Right kidney (tissue), 1 donor: ENCODE measurements around the gene NAALADL2.

ENCODE experiments used
- DNase-seq: peaks from one replicate; pipeline ENCODE4 v3.0.0-alpha.2; 2016

NAALADL2 gene

DNA sequence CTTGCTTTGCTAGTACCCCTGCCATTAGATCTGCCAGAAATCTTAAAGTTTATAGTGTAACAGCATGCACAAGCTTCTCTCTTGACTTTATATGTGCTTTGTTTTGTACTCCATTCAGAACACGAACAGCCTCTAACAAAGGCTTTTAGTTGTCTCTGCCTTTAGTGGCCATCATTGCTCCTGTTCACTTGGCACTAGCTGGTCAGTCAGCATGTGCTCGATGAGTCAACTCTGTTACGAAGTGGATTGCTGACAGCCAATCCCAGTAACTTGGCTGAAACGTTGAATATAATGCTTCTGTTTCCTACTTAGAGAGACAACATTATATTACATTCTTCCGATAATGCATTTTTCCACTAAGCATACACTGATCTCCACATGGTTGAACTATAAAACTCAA is 349.2 kb downstream of the NAALADL2 start:
- DNase-seq = no peak

DNA sequence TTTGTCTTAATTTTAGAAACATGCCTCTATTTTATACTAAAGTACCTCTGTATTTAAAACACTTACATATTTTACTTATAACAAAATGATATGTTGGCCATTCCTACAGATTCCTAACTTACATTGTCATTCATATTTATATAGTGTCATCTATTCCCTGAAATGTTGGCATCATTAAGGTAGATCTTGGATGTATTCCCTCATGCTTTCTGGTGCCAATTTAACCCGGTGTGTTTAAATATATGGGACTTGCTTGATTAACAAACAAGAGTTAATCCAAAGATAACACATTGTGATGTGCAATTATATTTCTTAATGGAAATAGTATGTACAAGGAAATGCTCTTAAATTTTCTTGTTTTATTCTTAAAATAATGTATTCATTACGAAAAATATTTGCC is 352.3 kb downstream of the NAALADL2 start:
- DNase-seq = no peak

DNA sequence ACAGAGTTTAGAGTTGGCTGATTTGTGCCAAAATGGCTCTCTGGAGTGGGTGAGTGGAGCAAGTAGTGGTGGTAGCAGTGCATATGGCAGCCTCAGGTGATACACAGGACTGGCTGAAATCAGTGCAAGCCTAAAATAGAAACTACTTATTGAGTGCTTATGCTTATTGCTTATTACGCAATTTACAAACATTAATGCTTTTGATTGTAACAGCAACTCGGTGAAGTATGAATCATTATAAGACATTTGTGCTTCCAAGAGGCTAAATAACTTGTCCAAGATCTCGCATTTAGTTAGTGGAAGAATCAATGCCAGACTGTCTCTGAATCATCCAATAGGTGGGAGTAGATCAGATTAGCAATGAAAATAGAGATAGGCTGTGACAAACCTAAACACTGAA is 353.8 kb downstream of the NAALADL2 start:
- DNase-seq = no peak

DNA sequence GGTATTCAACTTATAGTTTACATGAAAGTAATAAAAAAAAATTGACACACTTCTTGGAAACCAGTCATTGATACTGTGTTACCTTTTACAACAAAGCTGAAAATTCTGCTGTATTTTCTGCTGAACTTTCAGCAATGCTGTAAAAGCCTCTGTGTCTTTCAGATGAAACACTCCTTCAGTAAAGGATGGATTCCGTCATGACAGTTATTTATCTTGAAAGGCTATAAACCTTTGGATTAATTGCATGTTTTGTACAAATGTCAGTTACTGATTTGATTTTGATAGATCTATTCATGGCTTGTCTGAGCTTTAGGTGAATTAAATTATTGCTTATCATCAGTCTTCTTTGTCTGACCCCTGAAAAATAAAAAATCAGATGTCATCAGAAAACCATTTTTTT is 355.1 kb downstream of the NAALADL2 start:
- no peak for DNase-seq

DNA sequence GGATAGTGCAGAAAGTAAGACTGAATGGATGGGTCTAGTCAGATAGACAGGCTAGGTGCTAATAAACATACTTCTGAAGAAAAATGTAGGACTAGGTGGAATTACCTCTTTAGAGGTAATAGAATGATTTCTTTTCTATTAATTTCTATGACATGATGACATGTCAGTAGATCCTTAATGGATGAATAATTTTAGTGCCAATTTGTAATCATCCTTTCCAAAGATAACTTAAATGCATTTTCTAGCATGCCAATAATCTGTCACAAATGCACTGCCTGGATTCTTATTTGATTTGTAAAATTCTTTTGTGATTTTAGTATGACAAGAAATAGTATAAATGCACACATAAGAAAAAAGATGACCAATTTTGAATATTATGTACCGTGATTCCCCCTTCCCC is 356.7 kb downstream of the NAALADL2 start:
- no peak for DNase-seq

DNA sequence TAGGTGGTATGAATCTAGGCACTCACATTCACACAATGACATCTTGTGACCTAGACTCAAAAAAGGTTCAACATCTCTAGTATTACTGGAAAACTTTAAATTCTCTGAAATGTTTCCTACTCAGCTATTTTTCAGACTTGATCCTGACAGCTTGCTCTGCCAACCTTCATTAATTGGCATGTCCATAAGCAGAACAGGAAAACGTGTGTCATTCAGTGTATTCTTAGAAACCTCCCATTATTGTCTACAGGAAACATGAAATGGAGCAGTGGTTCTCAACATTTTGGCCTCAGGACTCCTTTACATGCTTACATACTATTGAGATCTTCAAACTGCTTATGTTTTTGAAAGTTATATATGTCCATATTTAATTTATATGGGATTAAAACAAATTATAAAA is 363.2 kb downstream of the NAALADL2 start:
- no peak for DNase-seq

DNA sequence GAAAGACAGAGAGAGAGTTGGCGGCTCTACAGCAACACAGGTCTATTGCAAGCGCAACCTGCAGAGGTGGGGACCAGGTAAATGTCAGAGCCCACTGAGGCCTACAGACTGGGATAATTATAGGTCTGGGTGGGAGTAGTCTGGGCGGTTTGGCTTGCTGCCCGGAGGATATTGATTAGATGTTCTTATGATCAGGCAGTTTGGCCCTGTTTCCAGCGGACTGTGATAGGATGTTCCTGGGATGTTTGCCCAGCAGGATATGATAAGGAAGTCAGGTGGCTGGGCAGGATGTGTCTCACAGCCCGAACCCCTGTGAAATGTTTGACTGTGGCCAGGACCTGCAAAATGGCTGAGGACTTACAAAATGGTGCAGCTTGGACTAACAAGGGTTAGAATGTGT is 364.9 kb downstream of the NAALADL2 start:
- DNase-seq = no peak

DNA sequence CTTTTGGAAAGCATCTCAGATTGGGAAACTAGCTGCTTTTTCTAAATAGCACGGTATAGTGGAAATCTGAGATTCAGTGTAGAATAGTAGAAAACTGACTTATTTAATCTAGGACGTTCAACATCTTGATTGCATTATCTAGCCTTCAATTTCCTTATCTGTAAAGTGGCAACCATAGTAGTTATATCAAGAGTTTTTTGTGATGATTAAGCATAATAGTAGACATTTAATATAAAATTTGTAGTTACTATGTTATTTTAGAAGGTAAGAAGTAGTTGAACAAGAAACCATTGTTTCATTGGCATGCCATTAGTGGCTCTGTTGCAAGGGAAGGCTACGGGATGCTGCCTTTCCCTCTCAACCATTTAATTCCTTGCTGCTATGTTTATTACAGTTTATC is 367.3 kb downstream of the NAALADL2 start:
- no peak for DNase-seq

DNA sequence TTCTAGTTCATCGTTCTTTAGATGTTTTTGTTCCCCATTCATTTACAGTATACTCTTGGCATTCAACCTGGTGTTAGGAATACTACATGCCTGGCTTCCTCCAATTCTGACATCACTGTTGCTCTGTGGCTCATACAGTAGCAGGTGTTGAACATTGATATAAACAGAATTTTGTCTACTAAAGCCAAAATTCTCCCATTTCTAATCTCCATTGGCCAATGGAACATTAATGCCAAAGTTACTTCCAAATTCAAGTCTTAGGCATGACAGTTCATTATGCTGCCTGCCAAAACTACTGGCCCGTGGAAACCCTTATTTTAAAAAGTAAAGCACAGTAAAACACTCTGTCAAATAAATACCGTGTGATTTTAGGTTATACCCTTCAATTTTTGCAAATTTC is 368.0 kb downstream of the NAALADL2 start:
- no peak for DNase-seq

DNA sequence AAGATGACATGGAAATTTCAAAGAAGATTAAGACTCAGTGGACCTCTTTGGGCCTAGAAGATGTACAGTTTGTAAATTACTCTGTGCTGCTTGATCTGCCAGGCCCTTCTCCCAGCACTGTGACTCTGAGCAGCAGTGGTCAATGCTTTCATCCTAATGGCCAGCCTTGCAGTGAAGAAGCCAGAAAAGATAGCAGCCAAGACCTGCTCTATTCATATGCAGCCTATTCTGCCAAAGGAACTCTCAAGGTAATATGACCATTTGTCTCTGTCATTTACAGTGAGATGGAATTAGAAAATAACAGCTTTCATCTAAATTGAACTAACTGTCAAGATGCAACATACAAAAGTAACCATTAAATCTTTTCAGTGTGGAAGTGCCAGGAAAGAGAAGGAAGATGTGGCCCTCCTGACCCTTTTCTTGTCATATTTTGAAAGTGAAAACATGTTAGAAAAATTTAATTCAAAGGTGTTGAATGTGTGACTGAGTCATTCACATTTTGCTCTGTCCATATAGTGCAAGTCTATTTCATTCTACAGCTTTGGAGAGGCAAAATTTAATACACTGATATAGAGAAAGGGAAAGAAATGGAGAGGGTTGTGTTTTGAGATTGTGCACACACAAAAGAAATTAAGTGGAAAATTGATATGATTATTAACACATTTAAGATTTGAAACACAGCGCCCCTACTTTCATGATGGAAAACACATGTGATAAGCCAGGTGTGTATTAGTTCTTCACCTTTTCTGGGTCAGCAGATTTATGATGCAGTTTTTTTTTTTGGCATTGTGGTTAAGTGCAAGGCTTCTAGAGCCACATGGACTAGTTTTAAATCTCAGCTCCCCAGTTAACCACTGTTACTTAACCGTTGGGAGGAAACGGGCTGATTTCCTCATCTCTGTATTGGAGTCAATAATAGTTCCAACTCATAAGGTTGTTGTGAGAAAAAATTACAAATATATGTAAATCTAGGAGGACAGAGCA is 375.1 kb downstream of the NAALADL2 start:
- DNase-seq = no peak

DNA sequence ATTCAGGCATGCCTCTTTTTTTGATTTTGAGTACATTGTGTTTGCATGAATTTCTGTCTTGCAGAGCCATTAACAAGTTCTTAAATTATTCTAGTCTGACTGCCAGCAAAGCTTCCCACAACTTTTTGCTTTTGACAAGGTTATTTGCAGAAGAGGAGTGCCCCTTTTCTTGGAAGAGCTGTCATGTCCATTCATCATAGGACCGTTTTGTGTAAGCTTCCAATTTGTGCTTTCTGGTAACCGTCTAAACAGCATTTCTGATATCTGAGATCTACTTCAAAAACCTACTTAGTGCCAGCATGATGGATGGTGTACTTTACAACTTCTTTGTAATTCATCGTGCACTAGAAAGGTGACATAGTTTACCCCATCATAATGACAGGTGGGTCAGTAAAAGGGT is 379.7 kb downstream of the NAALADL2 start:
- no peak for DNase-seq

DNA sequence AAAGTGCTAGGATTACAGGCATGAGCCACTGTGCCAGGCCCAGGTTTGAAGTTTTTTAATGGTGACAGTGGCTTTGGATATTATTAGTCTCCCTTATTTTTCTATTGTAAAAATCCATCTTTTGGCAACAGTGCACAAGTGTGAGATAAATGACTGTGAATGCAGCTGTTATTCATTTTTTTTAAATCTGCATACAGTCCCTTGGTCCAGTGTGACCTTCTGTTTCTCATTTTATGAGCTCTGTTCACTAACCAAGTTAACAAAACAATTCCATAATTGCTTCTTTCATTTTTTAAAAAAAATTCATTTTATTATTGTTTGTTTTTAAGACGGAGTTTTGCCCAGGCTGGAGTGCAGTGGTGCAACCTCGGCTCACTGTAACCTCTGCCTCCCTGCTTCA is 381.8 kb downstream of the NAALADL2 start:
- no peak for DNase-seq

DNA sequence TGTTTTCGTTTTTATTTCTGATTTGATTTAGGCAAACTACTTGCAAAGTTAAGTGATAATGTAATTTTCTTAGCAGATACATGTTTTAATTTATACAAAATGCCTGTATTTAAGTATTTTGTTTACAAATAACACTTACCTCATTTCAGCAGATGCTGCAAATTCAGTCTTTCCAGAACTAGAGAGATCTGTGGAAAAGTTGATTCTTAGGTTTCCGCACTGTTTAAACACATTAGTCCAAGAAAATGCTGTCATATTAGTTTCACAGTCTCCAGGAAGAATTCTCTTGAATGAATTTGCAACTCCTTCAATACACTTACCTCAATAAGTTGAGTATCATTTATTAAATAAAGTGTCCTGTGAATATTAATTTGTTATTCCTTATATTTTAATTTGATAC is 383.1 kb downstream of the NAALADL2 start:
- DNase-seq = no peak

DNA sequence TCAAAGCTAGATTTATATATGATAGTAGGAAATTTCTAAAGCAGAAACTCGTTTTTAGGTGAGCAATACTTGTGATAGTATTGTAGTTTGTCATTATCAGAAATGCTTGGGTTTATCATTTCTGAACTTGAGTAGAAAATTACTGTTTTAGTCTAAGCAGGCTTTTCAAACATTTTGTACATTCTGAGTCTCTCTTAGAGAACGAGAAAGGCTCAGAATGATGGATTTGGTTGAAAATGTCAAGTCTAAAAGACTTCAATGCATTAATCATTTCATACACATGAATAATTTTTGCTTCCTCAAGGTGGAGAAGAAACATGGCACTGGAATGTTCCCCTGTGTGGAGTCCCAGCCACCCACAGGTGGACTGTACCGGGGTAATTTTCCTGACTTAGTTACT is 387.1 kb downstream of the NAALADL2 start:
- no peak for DNase-seq

DNA sequence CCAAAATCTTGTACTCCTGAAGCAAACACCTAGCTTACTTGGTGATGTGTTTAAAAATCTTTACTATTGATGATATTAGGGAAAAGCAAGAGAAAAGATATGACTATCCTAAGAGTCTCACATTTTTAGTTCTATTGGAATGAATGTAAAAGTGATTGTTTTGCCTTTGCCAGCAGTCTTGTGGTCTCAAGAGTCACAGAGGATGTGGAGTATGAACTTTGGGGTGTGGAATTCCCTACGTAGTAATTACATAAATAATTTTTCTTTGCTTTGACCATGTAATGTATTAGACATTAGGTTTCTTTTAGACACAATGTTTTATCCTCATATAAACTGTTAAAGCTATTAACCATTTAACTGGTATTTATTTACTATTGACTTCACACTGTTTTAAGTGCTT is 387.6 kb downstream of the NAALADL2 start:
- DNase-seq = no peak

DNA sequence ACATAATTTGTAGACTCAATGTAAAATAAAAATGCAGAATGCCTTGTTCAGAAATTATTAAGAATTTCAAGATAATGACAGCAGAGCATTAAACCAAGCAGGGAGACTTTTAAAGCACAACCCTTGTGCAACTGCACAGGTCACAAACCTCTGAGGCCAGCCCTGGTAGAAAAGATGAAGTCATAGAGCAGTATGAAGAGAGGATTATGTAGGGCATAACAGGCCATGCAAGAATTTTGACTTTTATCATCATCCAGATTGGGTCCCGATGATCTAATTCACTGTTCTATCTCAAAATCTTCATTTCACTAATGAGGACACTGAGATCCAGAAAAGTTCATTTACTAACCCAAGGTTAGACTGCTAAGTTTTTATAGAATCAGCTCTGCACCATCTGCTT is 388.5 kb downstream of the NAALADL2 start:
- DNase-seq = no peak

DNA sequence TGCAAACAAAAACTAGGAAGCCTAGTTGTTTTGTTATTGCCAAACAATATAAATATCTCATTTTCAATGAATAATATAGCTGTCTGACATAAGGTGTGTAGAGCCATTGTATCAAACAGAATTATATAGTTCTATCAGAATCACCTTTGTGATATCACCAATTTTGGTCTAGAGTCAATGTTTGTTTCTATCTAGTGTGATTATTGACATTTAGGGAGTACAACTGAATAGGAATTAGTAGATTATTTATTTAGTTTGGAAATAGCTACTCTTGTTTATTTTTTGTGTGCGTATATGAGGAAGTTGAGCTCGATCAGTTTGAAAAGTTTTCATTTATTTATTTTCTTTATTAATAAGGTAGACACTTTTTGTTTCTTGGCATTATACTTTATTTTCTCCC is 389.7 kb downstream of the NAALADL2 start:
- no peak for DNase-seq

DNA sequence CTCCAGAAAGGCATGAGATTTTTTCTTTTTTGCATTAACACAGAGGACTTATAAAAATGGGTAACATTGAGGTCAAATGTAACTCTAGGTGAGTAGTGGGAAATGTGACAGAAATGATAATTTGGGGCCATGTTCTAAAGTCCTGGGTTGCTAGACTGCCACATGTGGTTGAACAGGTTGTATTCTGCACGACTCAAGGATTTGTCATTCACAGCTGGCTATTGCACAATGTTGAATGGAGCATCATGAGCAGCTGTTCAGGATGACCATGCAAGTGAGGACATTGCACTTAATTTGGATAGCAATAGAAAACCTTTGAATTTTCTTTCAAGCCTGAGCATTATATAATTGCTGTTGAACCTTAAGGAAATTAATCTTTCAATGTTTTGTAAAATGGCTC is 396.6 kb downstream of the NAALADL2 start:
- no peak for DNase-seq

DNA sequence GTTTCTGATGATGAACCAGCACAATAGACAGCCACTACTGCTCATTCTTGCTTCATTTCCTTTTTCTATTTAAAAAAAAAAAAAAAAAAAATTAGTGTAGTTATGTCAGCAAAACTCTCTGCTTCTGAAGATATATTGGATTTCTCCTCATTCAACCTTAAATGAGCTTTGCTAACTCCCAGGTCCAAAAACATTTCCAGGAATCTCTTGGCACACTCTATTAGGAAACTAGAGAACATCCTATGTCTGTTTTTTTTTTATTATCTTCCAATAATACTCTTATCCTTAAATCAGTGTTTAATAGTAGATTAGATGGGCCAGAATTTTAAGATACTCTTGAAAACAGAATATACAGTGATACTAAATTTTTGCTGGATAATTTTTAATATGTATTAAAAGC is 398.0 kb downstream of the NAALADL2 start:
- DNase-seq = no peak

DNA sequence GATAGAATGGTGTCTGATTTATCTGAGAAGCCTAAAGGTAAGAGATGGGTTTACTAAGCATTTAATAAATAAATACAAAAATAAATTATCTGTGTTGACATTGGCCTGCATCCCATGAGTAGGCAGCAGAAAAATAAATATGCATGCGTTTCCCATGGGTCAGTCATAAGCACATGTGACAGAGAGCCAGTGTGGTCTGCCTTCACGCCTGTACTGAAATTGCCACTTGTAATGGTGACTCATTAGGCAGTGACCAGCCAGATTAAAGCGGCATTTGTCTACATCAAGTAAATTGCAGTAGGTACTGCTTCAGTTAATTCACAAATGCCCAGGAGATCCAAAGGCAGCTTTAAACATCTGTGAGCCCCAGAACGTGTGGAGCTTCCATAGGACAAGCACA is 399.6 kb downstream of the NAALADL2 start:
- DNase-seq = no peak

DNA sequence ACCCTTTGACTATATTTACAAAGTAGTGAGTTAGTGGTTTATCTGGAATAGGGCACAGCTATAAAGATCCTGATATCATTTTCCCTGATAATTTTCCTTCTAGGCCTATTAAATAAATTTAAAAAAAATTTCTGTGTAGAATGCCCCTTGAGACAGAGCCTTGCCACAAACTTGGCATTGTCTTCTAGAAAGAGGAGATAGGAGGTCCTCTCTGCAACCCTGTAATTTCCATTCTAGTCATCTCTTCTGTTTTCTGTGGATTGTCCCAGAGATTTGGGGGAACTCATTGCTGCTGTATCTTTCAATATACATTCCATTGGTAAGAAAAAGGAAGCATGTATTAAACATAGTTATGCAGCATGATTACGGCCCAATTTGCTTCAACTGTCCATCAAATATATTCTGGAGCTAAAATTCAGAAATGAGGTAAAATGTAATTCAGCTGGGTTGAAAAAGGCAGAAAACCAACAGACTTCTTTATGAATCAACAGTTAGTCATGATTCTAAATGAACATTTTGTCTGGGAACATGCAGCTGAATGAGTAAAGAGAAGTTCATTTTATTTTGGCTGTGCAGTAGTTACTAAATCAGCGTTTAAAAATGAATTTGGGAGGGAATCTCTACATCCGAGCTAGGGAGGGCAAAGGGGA is 401.1 kb downstream of the NAALADL2 start:
- no peak for DNase-seq

DNA sequence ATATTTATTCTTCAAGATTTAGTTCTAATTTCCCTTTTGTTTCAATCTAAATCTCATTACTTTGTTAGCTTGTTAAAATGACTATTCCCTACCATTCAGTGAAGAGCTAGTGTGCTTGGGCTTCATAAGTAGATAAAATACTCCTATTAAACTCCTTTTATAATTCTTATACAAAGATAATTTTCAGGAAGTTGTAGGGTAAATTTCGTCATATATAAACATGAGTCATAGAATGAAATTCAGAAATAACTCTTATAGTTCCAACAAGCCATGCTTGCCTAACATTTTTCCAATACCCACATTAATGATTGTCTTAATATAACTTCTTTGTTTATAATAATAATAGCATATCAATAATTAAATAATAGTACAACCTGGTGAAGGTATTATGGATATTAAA is 407.3 kb downstream of the NAALADL2 start:
- DNase-seq = no peak

DNA sequence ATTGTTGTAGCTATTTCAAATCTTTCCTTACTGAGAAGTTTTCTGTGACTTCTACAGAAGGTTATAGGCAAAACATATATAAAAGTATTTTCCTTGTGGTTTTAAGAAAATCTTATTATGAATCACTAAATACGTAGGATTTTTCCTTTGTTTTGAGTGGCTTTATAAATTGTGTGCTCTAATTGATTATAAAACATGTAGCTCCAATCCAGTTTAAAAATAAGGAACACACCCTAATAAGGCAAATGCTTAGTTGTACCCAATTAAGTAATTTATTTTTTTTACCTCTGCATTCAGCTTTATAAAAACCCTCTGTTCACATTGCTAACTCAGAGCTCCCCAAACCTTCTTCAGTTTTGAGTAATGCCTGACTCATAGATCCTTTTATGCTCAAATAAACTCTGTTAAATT is 408.0 kb downstream of the NAALADL2 start:
- DNase-seq = no peak

DNA sequence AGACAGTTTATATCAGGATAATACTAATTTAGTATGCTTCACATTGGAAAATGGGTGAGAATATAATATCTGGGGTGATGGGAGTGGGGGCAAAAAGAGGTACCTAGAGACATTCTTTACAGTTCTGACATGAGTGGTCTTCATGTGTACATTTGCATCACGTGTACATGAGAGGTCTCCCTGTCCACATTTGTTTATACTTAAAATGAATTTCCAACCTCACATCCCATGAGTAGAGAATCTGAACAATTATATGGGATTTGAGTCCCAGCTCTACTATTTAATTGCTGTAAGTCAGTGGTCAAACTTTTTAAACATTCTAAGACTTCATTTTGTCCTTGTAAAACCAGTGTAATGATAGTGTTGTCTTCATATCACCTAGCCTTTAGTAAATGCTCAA is 408.4 kb downstream of the NAALADL2 start:
- DNase-seq = no peak
